Stimulated activated naive CD8-positive, alpha-beta T cell treated with anti-CD3 and anti-CD28 coated beads, Interleukin-15, Interleukin-2, amounts not matched to agents 100 U/mL and 50 U/mL, for 24 hours (primary cell): Measurements from ENCODE around the gene TOM1L1.

Experiments
- ATAC-seq: fragments of 150-1000 bp; cut with Tn5 transposase; one replicate; pipeline ENCODE4 v1.10.0; 2021
- DNase-seq: peaks from one replicate; pipeline ENCODE4 v3.0.0; 2021

TOM1L1 gene

DNA sequence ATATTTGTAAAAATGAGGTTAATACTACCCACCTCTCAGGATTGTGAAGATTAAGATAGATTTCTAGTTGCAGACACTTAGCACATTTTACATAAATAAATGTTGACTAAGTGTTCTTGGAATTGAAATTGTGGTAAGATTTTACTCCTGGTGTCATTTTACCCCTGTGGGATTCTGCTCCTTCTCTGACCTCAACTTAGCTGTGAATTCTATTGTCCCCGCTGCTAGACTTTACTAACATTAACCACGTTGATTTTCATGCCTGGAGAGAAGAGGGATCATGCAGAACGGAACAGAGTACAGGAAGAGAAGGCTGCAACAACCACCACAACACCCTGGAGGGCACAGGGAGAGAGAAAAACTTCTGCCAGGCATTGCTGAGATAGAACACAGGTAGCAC, 2.1 kb upstream of the TOM1L1 start:
- DNase-seq (no peak), ATAC-seq (no peak)

GRCh38 chr17:54899201-54899600, 1.5 kb upstream of the TOM1L1 start:
- ATAC-seq (no peak), DNase-seq (no peak)

DNA sequence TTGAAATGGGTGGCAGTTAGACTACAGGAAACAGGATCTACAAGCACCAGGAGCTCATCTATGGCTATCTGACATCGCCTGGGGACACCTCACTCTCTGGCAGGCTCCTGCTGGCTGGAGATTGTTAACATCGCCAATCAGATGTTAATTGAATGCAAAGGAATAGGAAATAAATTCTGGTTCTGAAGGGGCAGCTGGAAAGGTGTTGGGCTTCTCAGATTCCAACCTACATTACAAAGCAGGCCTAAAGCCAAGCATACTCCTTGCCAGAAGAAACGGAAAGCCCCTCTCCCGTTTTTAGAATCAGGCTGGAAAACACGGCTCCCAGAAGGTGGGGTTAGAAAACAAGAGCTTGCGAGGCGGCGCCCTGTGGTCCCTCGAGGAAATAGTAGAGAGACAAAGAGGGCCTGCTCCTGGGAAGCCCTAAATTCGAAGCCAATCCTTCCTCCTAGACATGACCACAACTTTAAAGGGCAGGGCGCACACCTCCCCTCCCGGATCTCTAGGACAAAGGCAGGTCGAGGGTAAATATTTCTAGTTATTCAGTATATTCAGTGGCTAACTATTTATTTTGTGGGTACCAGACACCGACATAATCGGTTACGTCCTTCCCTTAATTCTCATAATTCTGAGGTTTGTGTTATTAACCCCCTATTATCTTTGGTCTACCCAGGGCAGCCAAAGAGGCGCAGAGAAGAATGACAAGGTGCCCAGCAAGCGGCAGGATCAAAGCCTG, 763 bp upstream of the TOM1L1 start:
- DNase-seq (no peak), ATAC-seq (no peak)

- DNase-seq (no peak), ATAC-seq (no peak)
These were observed 674 bp downstream of the TOM1L1 start for GRCh38 chr17:54901230-54901822.

GRCh38 chr17:54902017-54902416, 1.4 kb downstream of the TOM1L1 start:
- ATAC-seq (no peak), DNase-seq (no peak)

DNA sequence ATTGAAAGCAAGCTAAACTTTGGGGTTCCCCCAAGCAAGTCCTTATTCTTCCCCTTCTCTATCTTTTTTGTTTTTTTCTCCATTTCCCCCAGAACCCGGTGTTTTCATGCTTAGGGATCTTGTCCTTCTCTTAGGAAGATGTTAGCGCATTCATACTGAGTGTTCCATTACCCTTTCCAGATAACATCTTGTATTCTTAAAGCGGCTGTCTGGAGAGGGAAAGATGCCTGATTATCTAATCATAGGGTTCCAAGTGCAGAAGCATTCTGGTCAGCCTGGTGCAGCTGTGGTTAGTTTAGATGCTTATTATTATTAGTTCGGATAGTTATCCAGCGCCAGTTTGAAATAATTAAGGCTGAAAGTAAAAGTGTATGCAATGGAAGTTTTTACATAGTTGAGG, 2.0 kb downstream of the TOM1L1 start:
- ATAC-seq: no peak
- DNase-seq: no peak

DNA sequence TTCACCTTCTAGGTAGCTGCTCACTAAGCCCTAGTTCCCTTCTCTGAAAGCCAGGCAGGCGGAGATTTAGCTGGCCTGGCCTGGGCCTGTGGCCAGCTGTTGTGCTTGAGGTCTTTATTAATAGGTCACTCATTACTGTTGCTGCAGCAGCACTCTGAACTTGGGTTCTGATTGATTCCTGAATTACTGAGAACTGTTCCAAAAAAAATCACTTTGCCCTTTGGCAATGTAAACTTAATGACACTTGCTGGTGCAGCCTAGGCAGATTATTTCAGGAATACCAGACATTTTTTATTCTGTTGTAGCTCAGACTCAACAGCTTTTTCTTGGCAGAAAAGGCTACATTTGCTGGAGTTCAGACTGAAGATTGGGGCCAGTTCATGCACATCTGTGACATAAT, 2.7 kb downstream of the TOM1L1 start:
- ATAC-seq (no peak), DNase-seq (no peak)

- DNase-seq (no peak), ATAC-seq (no peak)
These were observed 6.0 kb downstream of the TOM1L1 start for GRCh38 chr17:54906683-54907082.

DNA sequence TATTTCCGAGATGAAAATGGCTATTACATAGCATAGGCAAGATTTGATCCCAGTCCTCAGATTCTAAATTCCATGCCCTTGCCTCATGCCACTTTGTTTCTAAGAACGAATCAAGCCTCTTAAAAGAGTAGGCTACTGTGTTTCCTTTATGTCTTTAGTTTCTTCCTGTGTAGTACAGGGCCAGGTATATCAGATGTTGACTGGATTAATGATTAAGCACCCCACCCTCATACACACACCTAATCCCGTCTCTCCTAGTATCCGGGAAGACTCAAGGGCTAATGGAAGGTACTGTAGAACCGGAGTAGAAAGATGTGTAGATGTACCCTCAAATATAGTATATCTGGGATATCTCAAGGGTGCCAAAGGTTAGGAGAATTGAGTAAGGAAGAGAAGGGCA, 6.7 kb downstream of the TOM1L1 start:
- no peak for ATAC-seq
- DNase-seq: no peak

DNA sequence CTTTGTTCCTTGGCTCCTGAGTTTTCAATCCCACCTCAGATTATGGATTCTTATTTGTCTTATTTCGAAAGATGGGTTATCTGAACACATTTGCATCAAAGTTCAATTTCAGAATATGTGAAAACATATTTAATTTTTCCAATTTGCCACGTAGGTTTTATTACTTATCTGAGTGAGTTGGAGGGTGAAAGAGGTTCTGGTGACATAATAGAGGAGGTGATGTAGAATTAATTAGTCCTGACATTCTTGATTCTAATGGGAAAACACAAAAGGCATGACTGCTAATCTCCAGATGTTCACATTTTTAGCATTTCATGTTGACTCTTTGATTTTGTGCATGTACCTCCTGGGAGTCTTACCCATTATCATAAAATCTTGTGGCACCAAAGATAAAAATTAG, 9.1 kb downstream of the TOM1L1 start:
- DNase-seq (no peak), ATAC-seq (no peak)

DNA sequence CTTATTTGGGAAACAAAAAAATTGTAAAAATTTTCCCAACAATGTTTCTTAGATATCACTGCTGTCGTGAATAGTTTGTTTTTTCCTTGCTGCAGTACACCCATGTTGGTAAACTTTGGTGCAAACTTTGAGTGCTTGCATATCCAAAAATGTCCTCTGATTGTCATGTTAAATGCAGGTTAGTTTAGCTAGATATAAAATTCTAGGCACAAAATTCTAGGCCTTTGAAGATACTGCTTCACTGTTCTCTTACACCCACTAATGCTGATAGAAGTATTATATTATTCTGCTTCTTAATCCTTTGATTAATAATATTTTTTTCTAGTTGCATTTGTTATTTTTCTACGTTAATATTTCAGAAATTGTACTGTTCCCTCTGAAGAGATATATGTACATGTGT, 16.1 kb downstream of the TOM1L1 start:
- DNase-seq: no peak
- ATAC-seq: no peak

DNA sequence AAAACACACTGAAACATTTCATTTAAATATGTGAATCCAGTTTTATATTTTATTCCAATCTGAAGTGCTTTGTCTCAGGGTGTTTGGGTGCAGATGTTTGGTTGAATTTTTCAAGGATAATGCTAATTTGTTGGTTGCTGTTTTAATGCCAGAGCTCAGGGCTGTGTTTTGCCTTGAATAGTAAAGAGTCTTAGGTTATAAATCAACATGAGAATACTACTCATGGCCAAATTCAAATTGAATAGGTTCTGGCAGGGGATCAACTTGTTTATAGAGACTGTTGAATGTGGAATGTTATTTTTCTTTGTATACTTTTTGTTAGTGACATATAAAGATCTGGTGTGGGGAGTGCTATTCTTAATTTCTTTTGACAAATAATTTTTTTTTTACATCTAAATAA, 18.8 kb downstream of the TOM1L1 start:
- no peak for ATAC-seq
- DNase-seq: no peak

DNA sequence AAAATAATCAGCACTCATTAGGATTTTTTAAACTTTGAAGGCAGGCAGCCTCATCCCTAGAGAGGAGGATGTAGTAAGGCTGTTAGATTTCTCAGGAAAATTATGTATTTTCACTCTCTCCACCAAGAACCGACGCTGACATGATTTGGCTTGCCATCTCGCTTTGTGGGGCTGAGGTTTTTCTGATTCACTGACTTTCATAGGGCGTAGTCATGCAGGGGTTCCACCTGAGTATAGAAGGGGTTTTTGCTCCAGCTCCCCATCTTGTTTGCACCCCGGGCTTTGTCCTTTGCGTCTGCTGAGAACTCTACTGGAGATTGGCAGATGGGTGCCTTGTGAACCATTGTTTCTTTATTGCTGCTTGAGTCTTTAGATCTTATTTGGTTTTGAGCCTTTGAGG, 20.2 kb downstream of the TOM1L1 start:
- ATAC-seq (no peak), DNase-seq (no peak)

DNA sequence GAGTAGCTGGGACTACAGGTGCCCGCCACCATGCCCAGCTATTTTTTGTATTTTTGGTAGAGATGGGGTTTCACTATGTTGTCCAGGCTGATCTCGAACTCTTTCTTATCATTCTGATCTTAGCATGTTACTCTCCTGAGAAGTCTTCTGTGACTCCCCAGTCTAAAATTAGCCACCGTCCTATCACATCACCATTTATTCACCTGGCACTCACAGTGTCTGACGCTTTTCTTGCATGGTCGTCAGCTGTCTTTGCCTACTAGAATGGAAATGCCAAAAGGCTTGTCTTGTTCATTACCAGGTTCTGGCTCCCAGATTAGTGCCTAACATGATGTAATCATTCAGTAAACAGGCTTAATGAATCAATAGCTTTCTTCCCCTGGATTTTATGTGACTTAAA, 23.8 kb downstream of the TOM1L1 start:
- ATAC-seq (no peak), DNase-seq (no peak)

DNA sequence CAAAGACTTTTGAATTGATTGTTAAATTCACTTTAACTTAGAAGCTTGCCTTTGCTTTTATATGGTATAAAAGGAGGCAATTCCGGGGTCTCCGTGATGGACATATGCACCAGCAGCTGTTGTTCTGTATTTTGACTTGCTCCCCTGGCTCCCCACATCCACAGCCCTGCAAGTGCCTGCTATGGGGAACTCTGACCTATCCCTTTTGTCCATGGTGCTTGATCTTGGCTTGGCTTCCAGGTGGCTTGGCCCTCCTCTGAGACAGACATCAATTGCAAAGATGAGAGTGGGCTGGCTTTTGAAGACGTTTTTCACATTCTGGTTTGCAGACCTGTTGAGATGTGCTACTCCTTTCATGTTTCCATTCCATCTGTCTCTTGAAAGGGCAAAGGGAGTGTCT, 26.9 kb downstream of the TOM1L1 start:
- DNase-seq (no peak), ATAC-seq (no peak)

- DNase-seq (no peak), ATAC-seq (no peak)
These were observed 32.1 kb downstream of the TOM1L1 start for GRCh38 chr17:54932711-54933110.

- ATAC-seq: no peak
- DNase-seq: no peak
These were observed 33.3 kb downstream of the TOM1L1 start for GRCh38 chr17:54933921-54934320.

DNA sequence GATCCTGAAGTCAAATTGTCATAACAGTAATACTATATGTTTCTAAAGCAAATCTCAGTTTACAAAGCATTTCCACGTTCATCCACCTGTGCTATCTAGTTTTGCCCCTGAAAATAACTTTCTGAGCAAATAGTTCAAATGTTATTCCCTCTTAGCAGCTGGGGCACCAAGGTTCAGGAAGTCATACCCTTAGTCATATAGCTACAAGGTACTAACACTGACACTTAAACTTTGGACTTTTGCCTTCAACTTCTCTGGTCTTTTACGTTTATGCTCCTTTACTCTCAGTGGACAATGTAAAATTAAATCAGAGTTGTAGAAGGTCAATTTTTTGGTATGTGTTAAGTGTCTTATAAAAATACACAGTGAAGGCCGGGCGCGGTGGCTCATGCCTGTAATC, 34.8 kb downstream of the TOM1L1 start:
- ATAC-seq (no peak), DNase-seq (no peak)

DNA sequence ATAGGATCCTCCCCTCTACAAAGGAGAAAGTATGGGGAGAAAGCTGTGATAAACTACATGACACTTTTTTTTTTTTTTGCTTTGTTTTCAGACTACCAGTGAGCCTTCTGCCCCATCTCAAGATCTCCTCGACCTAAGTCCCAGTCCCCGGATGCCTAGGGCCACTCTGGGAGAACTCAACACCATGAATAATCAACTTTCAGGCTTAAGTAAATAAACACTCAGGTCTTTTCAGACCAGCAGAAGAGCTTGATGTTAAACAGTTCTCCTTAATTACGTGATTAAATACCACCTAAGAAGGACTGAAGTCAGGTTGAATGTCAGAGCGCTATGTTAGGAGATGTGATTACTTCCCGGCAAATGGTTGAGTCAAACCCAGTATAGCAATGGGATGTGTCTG, 36.4 kb downstream of the TOM1L1 start:
- no peak for DNase-seq
- no peak for ATAC-seq

DNA sequence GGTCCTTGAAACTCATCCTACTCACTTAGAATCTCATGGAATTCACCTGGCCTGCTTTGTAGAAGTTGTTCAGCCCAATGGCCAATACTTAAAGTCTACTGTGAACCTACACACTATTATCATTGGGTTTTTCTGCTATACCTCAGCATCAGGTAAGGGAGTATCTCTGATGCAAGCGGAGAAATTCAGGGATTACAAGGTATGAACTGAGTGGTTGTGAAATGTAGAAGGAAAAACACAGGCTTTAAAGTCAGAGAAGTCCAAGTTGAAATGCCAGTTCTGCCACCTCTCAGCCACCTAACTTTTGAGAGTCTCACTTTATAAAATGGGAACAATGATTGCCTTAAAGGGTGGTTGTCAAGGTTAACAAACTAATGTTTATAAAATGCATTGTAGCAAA, 36.8 kb downstream of the TOM1L1 start:
- DNase-seq (no peak), ATAC-seq (no peak)

GRCh38 chr17:54941285-54941684, 40.6 kb downstream of the TOM1L1 start:
- no peak for ATAC-seq

GRCh38 chr17:54944796-54945195, 44.1 kb downstream of the TOM1L1 start:
- DNase-seq (no peak), ATAC-seq (no peak)

More at GRCh38 chr17:54941285-54941684, 40.6 kb downstream of the TOM1L1 start:
- no peak for DNase-seq

GRCh38 chr17:54945231-54945630, 44.6 kb downstream of the TOM1L1 start:
- ATAC-seq (no peak), DNase-seq (no peak)

DNA sequence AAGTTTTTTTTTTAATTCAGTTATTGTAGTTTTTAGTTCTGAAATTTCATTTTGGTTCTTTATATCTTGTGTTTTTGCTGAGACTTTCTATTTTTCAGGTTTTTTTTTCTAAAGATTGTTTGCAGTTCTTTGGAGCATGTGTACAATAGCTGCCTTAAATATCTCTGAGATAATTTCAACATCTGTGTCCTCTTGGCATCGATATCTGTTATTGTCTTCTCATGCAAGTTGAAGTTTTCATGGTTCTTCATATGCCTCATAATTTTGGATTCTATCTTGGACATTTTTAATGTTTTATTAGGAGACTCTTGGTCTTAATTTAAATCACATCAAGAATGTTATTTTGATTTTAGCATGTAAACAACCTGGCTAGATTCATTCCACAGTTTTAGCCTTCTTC, 45.0 kb downstream of the TOM1L1 start:
- DNase-seq (no peak), ATAC-seq (no peak)
